ENCODE results near the gene OR2H2.

The OR2H2 gene

GRCh38 chr6:29567541-29567940, 17.4 kb upstream of the OR2H2 start:
- H3K36me3 Mint-ChIP-seq, result no peaks in the 10 kb centered on the region
- no peaks in the 10 kb centered on the region for H3K9me3 Mint-ChIP-seq (ENCODE audit: low read depth)
- peaks cover 21% of the 10 kb centered on the region for H3K27me3 Mint-ChIP-seq
- H3K4me3 Mint-ChIP-seq, result no peak overlapping the region
- H3K4me1 Mint-ChIP-seq (ENCODE audit: low read depth), result peaks cover 6% of the 10 kb centered on the region
- no peak overlapping the region for H3K27ac Mint-ChIP-seq

- H3K9me3 Mint-ChIP-seq (ENCODE audit: low read depth), result no peaks in the 10 kb centered on the region
- peaks cover 21% of the 10 kb centered on the region for H3K27me3 Mint-ChIP-seq
- no peaks in the 10 kb centered on the region for H3K36me3 Mint-ChIP-seq
- no peak overlapping the region for H3K4me3 Mint-ChIP-seq
- peaks cover 6% of the 10 kb centered on the region for H3K4me1 Mint-ChIP-seq (ENCODE audit: low read depth)
- H3K27ac Mint-ChIP-seq, result no peak overlapping the region
Measured at GRCh38 chr6:29567991-29568390, 16.9 kb upstream of the OR2H2 start.

GRCh38 chr6:29576056-29576455, 8.9 kb upstream of the OR2H2 start:
- no peak overlapping the region for H3K27ac Mint-ChIP-seq
- no peaks in the 10 kb centered on the region for H3K9me3 Mint-ChIP-seq (ENCODE audit: low read depth)
- no peak overlapping the region for H3K4me3 Mint-ChIP-seq
- H3K4me1 Mint-ChIP-seq (ENCODE audit: low read depth), result no peaks in the 10 kb centered on the region
- H3K27me3 Mint-ChIP-seq, result peaks cover 27% of the 10 kb centered on the region
- no peaks in the 10 kb centered on the region for H3K36me3 Mint-ChIP-seq

GRCh38 chr6:29577544-29577943, 7.4 kb upstream of the OR2H2 start:
- no peaks in the 10 kb centered on the region for H3K36me3 Mint-ChIP-seq
- H3K9me3 Mint-ChIP-seq (ENCODE audit: low read depth), result no peaks in the 10 kb centered on the region
- H3K27ac Mint-ChIP-seq, result no peak overlapping the region
- H3K4me1 Mint-ChIP-seq (ENCODE audit: low read depth), result no peaks in the 10 kb centered on the region
- H3K4me3 Mint-ChIP-seq, result no peak overlapping the region
- H3K27me3 Mint-ChIP-seq, result peaks cover 22% of the 10 kb centered on the region

- no peak overlapping the region for H3K4me3 Mint-ChIP-seq
- no peaks in the 10 kb centered on the region for H3K9me3 Mint-ChIP-seq (ENCODE audit: low read depth)
- no peaks in the 10 kb centered on the region for H3K36me3 Mint-ChIP-seq
- H3K27me3 Mint-ChIP-seq, result peaks cover 8% of the 10 kb centered on the region
- H3K27ac Mint-ChIP-seq, result no peak overlapping the region
- no peaks in the 10 kb centered on the region for H3K4me1 Mint-ChIP-seq (ENCODE audit: low read depth)
Measured at GRCh38 chr6:29589423-29590048, 4.6 kb downstream of the OR2H2 start.

- Mint-ChIP-seq H3K9me3 (ENCODE audit: low read depth) (no peaks in the 10 kb centered on the region), H3K27ac (no peak overlapping the region), H3K27me3 (peaks cover 13% of the 10 kb centered on the region)
Measured at GRCh38 chr6:29590218-29590808, 5.4 kb downstream of the OR2H2 start.

GRCh38 chr6:29591677-29592076, 6.8 kb downstream of the OR2H2 start:
- Mint-ChIP-seq H3K9me3 (ENCODE audit: low read depth) (no peaks in the 10 kb centered on the region), H3K4me3 (no peak overlapping the region), H3K27ac (no peak overlapping the region), H3K36me3 (no peaks in the 10 kb centered on the region), H3K27me3 (peaks cover 13% of the 10 kb centered on the region), H3K4me1 (ENCODE audit: low read depth) (no peaks in the 10 kb centered on the region)

More at GRCh38 chr6:29590218-29590808, 5.4 kb downstream of the OR2H2 start:
- Mint-ChIP-seq H3K4me1 (ENCODE audit: low read depth) (no peaks in the 10 kb centered on the region), H3K36me3 (no peaks in the 10 kb centered on the region), H3K4me3 (no peak overlapping the region)

- Mint-ChIP-seq H3K4me3 (no peak overlapping the region), H3K27ac (no peak overlapping the region), H3K27me3 (peaks cover 13% of the 10 kb centered on the region), H3K36me3 (no peaks in the 10 kb centered on the region), H3K9me3 (ENCODE audit: low read depth) (no peaks in the 10 kb centered on the region), H3K4me1 (ENCODE audit: low read depth) (no peaks in the 10 kb centered on the region)
Measured at GRCh38 chr6:29593199-29593855, 8.4 kb downstream of the OR2H2 start.

GRCh38 chr6:29596381-29596900, 11.5 kb downstream of the OR2H2 start:
- Mint-ChIP-seq H3K27ac (no peak overlapping the region), H3K27me3 (peaks cover 8% of the 10 kb centered on the region), H3K9me3 (ENCODE audit: low read depth) (no peaks in the 10 kb centered on the region), H3K36me3 (no peaks in the 10 kb centered on the region), H3K4me3 (no peak overlapping the region), H3K4me1 (ENCODE audit: low read depth) (no peaks in the 10 kb centered on the region)

- no peak overlapping the region for H3K4me3 Mint-ChIP-seq
- H3K27ac Mint-ChIP-seq, result no peak overlapping the region
- H3K9me3 Mint-ChIP-seq (ENCODE audit: low read depth), result no peaks in the 10 kb centered on the region
- H3K36me3 Mint-ChIP-seq, result peaks cover 2% of the 10 kb centered on the region
- H3K27me3 Mint-ChIP-seq, result peaks cover 6% of the 10 kb centered on the region
- H3K4me1 Mint-ChIP-seq (ENCODE audit: low read depth), result no peaks in the 10 kb centered on the region
Measured at GRCh38 chr6:29597184-29597583, 12.3 kb downstream of the OR2H2 start.

GRCh38 chr6:29598172-29598747, 13.3 kb downstream of the OR2H2 start:
- Mint-ChIP-seq H3K27ac (no peak overlapping the region), H3K4me1 (ENCODE audit: low read depth) (no peaks in the 10 kb centered on the region), H3K9me3 (ENCODE audit: low read depth) (no peaks in the 10 kb centered on the region), H3K4me3 (no peak overlapping the region), H3K27me3 (peaks cover 6% of the 10 kb centered on the region), H3K36me3 (peaks cover 5% of the 10 kb centered on the region)

- no peak overlapping the region for H3K27ac Mint-ChIP-seq
- H3K4me3 Mint-ChIP-seq, result no peak overlapping the region
- H3K36me3 Mint-ChIP-seq, result peaks cover 16% of the 10 kb centered on the region
- H3K9me3 Mint-ChIP-seq (ENCODE audit: low read depth), result no peaks in the 10 kb centered on the region
- H3K27me3 Mint-ChIP-seq, result no peaks in the 10 kb centered on the region
- no peaks in the 10 kb centered on the region for H3K4me1 Mint-ChIP-seq (ENCODE audit: low read depth)
Measured at GRCh38 chr6:29602564-29603361, 17.8 kb downstream of the OR2H2 start.

GRCh38 chr6:29603456-29603855, 18.5 kb downstream of the OR2H2 start:
- Mint-ChIP-seq H3K36me3 (peaks cover 16% of the 10 kb centered on the region), H3K4me3 (no peak overlapping the region), H3K4me1 (ENCODE audit: low read depth) (no peaks in the 10 kb centered on the region), H3K27me3 (no peaks in the 10 kb centered on the region), H3K27ac (no peak overlapping the region), H3K9me3 (ENCODE audit: low read depth) (no peaks in the 10 kb centered on the region)

- H3K9me3 Mint-ChIP-seq (ENCODE audit: low read depth), result no peaks in the 10 kb centered on the region
- H3K36me3 Mint-ChIP-seq, result peaks cover 16% of the 10 kb centered on the region
- no peaks in the 10 kb centered on the region for H3K4me1 Mint-ChIP-seq (ENCODE audit: low read depth)
- H3K27ac Mint-ChIP-seq, result no peak overlapping the region
- H3K4me3 Mint-ChIP-seq, result no peak overlapping the region
- no peaks in the 10 kb centered on the region for H3K27me3 Mint-ChIP-seq
Measured at GRCh38 chr6:29603930-29604329, 19.0 kb downstream of the OR2H2 start.
